Sigmoid colon (tissue), 4 donors: ENCODE measurements around the gene BDKRB1.

ENCODE experiments used
- EP300 ChIP-seq, 4 donors: sonication (generic); formaldehyde crosslinking; IDR thresholded peaks; one replicate each; pipeline ENCODE4 v1.6.1; 2017; ENCODE audit warnings: antibody characterized with exemption in 4 of 4
- TF ChIP-seq, protein P1 (sequence below), 4 experiments: fragments of 450-650 bp in 3 of 4; fragments of 200-600 bp in 1 of 4; IDR thresholded peaks; one replicate each; pipeline ENCODE4 v1.5.1; 2016 to 2019; ENCODE audit warnings: antibody characterized with exemption in 4 of 4, mild to moderate bottlenecking in 3 of 4, moderate library complexity in 2 of 4

DNA sequence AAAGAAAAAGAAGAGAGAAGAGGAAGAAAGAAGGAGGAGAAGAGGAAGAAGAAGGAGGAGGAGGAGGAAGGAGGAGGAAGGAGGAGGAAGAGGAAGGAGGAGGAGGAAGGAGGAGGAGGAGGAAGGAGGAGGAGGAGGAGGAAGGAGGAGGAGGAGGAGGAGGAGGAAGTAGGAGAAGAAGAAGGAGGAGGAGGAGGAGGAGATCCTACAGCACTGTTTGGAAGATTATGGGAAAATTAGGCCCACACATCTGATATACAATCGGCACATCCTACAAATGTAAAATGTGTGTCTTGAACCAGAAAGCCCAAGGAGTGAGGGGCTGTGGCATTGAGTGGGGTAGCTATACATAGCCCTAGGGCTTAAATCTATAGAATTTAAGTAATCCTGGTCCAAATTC lies 39.4 kb upstream of the BDKRB1 start:
- TF ChIP-seq, protein P1, sequence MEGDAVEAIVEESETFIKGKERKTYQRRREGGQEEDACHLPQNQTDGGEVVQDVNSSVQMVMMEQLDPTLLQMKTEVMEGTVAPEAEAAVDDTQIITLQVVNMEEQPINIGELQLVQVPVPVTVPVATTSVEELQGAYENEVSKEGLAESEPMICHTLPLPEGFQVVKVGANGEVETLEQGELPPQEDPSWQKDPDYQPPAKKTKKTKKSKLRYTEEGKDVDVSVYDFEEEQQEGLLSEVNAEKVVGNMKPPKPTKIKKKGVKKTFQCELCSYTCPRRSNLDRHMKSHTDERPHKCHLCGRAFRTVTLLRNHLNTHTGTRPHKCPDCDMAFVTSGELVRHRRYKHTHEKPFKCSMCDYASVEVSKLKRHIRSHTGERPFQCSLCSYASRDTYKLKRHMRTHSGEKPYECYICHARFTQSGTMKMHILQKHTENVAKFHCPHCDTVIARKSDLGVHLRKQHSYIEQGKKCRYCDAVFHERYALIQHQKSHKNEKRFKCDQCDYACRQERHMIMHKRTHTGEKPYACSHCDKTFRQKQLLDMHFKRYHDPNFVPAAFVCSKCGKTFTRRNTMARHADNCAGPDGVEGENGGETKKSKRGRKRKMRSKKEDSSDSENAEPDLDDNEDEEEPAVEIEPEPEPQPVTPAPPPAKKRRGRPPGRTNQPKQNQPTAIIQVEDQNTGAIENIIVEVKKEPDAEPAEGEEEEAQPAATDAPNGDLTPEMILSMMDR (IDR thresholded peaks at IDR 0.05): no peak
- no peak for TF ChIP-seq EP300 (IDR thresholded peaks at IDR 0.05)
